MCF 10A (cell line): ENCODE results near the gene HSPA14. TPM values are rescaled to one million over a fixed set of nuclear protein-coding genes. Genes with fewer than 3 reads are reported as not detected.

Experiments
- BruUV-seq: library from RNA; stranded (reverse); fragments of 400-500 nt; replicated peaks from 2 replicates; lab custom pipeline; 2021; lab: Mats Ljungman, UMichigan
- CTCF ChIA-PET: fragments of 300-600 bp; sonication (Branson Sonifier 250); formaldehyde crosslinking; extraction: SDS; loops from one replicate; lab custom pipeline; 2021; ENCODE audit warnings: antibody characterized with exemption, inconsistent platforms; lab: Yijun Ruan, JAX
- POLR2A ChIA-PET: fragments of 300-600, 350-650 bp; sonication (Branson Sonifier 250); formaldehyde crosslinking; extraction: SDS; loops from one replicate; lab custom pipeline; 2020; ENCODE audit warnings: antibody characterized with exemption, inconsistent platforms; lab: Yijun Ruan, JAX
- DNase-seq: peaks from one replicate; pipeline ENCODE4 v3.0.0-alpha.2; 2018; ENCODE audit not compliant: unreplicated experiment
- H3K27ac Mint-ChIP-seq: one replicate; pipeline ENCODE4 v1.8.0; 2022; ENCODE audit warnings: mild to moderate bottlenecking, low read depth, mixed read lengths; ENCODE audit not compliant: unreplicated experiment
- H3K27me3 Mint-ChIP-seq: one replicate; pipeline ENCODE4 v1.8.0; 2022; ENCODE audit warnings: mixed read lengths; ENCODE audit not compliant: insufficient read depth, unreplicated experiment
- H3K36me3 Mint-ChIP-seq: one replicate; pipeline ENCODE4 v1.8.0; 2022; ENCODE audit warnings: mild to moderate bottlenecking, moderate library complexity, mixed read lengths; ENCODE audit not compliant: insufficient read depth, unreplicated experiment
- H3K4me1 Mint-ChIP-seq: one replicate; pipeline ENCODE4 v1.8.0; 2022; ENCODE audit warnings: mixed read lengths; ENCODE audit not compliant: insufficient read depth, unreplicated experiment
- H3K4me3 Mint-ChIP-seq: one replicate; pipeline ENCODE4 v1.8.0; 2022; ENCODE audit warnings: mild to moderate bottlenecking, moderate library complexity, mixed read lengths; ENCODE audit not compliant: unreplicated experiment
- H3K9me3 Mint-ChIP-seq: one replicate; pipeline ENCODE4 v1.8.0; 2022; ENCODE audit warnings: mixed read lengths; ENCODE audit not compliant: unreplicated experiment
- intact Hi-C: fragments of 100-400 bp; cut with micrococcal nuclease; formaldehyde crosslinking; loops from 2 replicates; pipeline ENCODE4 v1.14.1; 2022
- total RNA-seq: library from RNA; stranded (reverse); gene quantifications from 2 replicates; pipeline ENCODE4 v1.2.3, GENCODE V29; 2022
- TF ChIP-seq, protein P1 (sequence below): fragments of 200-600 bp; IDR thresholded peaks from one replicate; pipeline ENCODE4 v1.8.0; 2022; ENCODE audit warnings: antibody characterized with exemption, mild to moderate bottlenecking; ENCODE audit not compliant: unreplicated experiment

HSPA14 gene
- total RNA-seq, 1 experiment from 2014 or later, result 14.0 TPM

DNA sequence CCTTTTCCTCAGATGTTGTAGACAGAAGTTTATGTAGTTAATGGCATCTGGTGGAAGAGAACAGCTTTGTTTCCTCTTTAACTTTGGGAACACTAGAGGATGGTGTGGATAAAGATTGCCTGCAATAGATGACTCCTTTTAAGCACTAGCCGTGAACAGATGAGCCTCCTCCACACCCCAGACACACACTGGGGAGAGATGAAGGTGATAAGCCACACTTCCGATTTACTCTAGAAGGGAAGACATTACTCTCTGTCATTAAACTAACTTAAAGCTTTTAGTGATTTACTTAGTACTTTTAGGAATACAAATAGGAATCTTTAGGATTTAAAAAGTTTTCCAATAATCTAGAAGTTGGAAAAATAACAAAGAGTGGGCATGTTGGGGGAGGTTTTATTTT lies 6.8 kb downstream of the HSPA14 start:
- H3K27me3 Mint-ChIP-seq, result no peaks in the 10 kb centered on the region
- no peaks in the 10 kb centered on the region for H3K4me1 Mint-ChIP-seq
- no TSS peak for BruUV-seq
- H3K36me3 Mint-ChIP-seq, result peaks cover 45% of the 10 kb centered on the region
- CTCF ChIA-PET, result interaction anchor here (0.7 to 1.0 kb wide), 3 partner anchors 24 to 345 kb away, joined by 3 to 4 read pairs (median 3); no protein-coding TSS in a partner anchor
- POLR2A ChIA-PET, result interaction anchor here (0.6 to 0.9 kb wide), 3 partner anchors 26 to 1719 kb away, joined by 3 to 4 read pairs (median 3); no protein-coding TSS in a partner anchor
- no peak overlapping the region for H3K27ac Mint-ChIP-seq
- no peaks in the 10 kb centered on the region for H3K9me3 Mint-ChIP-seq
- no peak for DNase-seq
- intact Hi-C loops, result no loop called here
- TF ChIP-seq, protein P1, sequence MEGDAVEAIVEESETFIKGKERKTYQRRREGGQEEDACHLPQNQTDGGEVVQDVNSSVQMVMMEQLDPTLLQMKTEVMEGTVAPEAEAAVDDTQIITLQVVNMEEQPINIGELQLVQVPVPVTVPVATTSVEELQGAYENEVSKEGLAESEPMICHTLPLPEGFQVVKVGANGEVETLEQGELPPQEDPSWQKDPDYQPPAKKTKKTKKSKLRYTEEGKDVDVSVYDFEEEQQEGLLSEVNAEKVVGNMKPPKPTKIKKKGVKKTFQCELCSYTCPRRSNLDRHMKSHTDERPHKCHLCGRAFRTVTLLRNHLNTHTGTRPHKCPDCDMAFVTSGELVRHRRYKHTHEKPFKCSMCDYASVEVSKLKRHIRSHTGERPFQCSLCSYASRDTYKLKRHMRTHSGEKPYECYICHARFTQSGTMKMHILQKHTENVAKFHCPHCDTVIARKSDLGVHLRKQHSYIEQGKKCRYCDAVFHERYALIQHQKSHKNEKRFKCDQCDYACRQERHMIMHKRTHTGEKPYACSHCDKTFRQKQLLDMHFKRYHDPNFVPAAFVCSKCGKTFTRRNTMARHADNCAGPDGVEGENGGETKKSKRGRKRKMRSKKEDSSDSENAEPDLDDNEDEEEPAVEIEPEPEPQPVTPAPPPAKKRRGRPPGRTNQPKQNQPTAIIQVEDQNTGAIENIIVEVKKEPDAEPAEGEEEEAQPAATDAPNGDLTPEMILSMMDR, result no peak
- no peak overlapping the region for H3K4me3 Mint-ChIP-seq

DNA sequence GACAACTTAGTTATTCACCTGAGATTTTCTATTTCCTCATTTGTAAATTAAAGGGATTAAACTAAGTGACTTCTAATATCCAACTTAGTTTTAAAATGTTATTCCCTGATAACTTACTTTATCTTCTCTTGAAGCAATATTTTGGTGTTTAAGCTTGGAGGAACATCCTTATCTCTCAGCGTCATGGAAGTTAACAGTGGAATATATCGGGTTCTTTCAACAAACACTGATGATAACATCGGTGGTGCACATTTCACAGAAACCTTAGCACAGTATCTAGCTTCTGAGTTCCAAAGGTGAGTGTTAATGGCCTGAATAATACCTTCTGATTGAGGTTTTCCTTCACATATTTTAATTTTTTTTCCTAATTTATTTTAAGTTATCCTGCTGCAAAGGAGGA lies 14.1 kb downstream of the HSPA14 start:
- Mint-ChIP-seq H3K4me3 (no peak overlapping the region), H3K27me3 (no peaks in the 10 kb centered on the region), H3K4me1 (no peaks in the 10 kb centered on the region), H3K9me3 (no peaks in the 10 kb centered on the region), H3K36me3 (peaks cover 66% of the 10 kb centered on the region), H3K27ac (no peak overlapping the region)
- intact Hi-C loops, result no loop called here
- DNase-seq, result no peak
- CTCF ChIA-PET, result interaction anchor here (1.6 kb wide), 1 partner anchor 17 kb away, joined by 6 read pairs; no protein-coding TSS in a partner anchor
- no TSS peak for BruUV-seq
- TF ChIP-seq, protein P1, result no peak
- POLR2A ChIA-PET, result interaction anchor here (1.0 to 1.6 kb wide), 2 partner anchors 15 to 26 kb away, joined by 3 to 6 read pairs; partner anchors contain the start of gene SUV39H2

DNA sequence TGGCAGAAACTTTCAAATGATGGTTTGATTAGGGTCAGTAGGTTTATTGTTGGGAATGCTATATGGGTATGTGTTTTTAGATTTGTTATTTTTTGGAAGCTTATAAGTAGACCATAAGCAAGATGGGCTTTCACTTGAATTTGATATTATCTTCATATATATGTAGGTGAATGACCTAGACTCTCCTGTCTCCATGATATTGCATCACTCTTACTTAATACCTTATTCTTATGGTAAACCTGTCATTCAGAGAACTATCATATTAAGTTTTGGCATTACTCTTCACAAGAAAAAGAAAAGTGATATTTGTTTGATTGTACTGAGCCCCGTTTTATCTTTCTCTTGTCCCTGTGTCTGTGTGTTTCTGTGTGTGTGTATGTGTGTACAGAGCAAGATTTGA lies 17.3 kb downstream of the HSPA14 start:
- Mint-ChIP-seq H3K4me1 (no peaks in the 10 kb centered on the region), H3K36me3 (peaks cover 60% of the 10 kb centered on the region), H3K4me3 (no peak overlapping the region), H3K9me3 (no peaks in the 10 kb centered on the region), H3K27me3 (no peaks in the 10 kb centered on the region), H3K27ac (no peak overlapping the region)
- no peak for DNase-seq
- BruUV-seq, result no TSS peak
- ChIA-PET POLR2A (interaction anchor here (1.4 kb wide), 1 partner anchor 17 kb away, joined by 3 read pairs; the partner anchor contains the start of genes HSPA14 and MSANTD7), CTCF (no interaction called here)
- intact Hi-C loops, result loop anchor here (2.0 kb wide), 1 partner anchor 21 kb away; no protein-coding TSS in a partner anchor
- TF ChIP-seq, protein P1, result no peak

DNA sequence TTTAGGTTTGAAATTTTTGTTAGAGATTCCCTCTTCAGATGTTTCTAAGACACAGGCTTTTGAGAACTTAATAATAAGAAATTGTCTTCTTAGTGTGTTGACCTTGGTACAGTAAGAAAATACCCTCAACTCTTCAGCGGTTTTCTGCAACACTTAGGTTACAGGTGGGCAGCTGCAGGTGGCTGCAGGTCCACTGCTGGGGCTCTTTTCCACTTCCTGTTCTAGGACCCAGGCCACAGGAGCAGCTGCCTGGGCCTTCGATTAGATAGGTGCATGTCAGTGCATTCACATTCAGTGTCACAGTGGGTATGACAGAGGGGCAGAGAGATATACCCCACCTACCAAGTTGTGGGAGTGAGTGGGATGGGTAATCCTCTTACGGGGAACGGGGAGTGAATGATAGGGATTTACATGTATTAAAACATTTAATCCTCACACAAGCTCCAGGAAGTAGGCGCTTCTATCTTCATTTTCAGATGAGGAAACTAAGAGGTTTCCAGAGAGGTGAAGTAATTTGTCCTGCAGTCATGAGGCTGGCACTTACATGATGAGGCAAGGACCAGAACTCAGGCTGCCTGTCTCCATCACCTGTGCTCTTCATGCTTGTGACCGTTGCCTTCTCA lies 20.3 kb downstream of the HSPA14 start:
- POLR2A ChIA-PET, result interaction anchor here (0.6 to 2.0 kb wide), 2 partner anchors 20 to 21 kb away, joined by 3 to 6 read pairs; partner anchors contain the start of genes CDNF, HSPA14 and MSANTD7
- H3K36me3 Mint-ChIP-seq, result peaks cover 42% of the 10 kb centered on the region

More for the DNA sequence above, 20.3 kb downstream of the HSPA14 start:
- Mint-ChIP-seq H3K27ac (no peak overlapping the region), H3K4me1 (no peaks in the 10 kb centered on the region), H3K27me3 (no peaks in the 10 kb centered on the region), H3K9me3 (no peaks in the 10 kb centered on the region), H3K4me3 (no peak overlapping the region)
- TF ChIP-seq, protein P1, result no peak
- intact Hi-C loops, result no loop called here
- CTCF ChIA-PET, result interaction anchor here (0.9 kb wide), 1 partner anchor 46 kb away, joined by 3 read pairs; no protein-coding TSS in a partner anchor
- BruUV-seq, result no TSS peak
- no peak for DNase-seq
